OCI-LY7 (cell line): Measurements from ENCODE around the gene POLA2. TPM values are rescaled to one million over a fixed set of nuclear protein-coding genes. Genes with fewer than 3 reads are reported as not detected.

Experiments
- BruUV-seq: library from RNA; stranded (reverse); fragments of 400-500 nt; replicated peaks from 2 replicates; lab custom pipeline; 2021; lab: Mats Ljungman, UMichigan
- CTCF ChIA-PET: fragments of 300-600 bp; sonication (Branson Sonifier 250); formaldehyde crosslinking; loops from one replicate; lab custom pipeline; 2022; ENCODE audit warnings: antibody characterized with exemption; ENCODE audit not compliant: unreplicated experiment; lab: Charles Lee
- POLR2A ChIA-PET: fragments of 300-600 bp; sonication (Branson Sonifier 250); formaldehyde crosslinking; loops from one replicate; lab custom pipeline; 2022; ENCODE audit warnings: antibody characterized with exemption; lab: Charles Lee
- DNase-seq: peaks from one replicate; pipeline ENCODE4 v3.0.0-alpha.2; 2015; ENCODE audit warnings: low spot score
- H2AFZ ChIP-seq: fragments of 200-600 bp; sonication (generic), shearing (Covaris generic); 2 replicates; pipeline ENCODE4 v1.6.1; 2014; ENCODE audit warnings: mild to moderate bottlenecking, antibody characterized with exemption, low read length, moderate library complexity
- H3K27ac ChIP-seq: fragments of 200-600 bp; sonication (generic); 2 replicates; pipeline ENCODE4 v1.5.1; 2014; ENCODE audit warnings: mixed run types, low read depth, mild to moderate bottlenecking, moderate library complexity, low read length, inconsistent platforms; ENCODE audit not compliant: poor library complexity, severe bottlenecking
- H3K36me3 ChIP-seq: fragments of 200-600 bp; sonication (generic); 2 replicates; pipeline ENCODE4 v1.6.1; 2014; ENCODE audit warnings: mild to moderate bottlenecking, antibody characterized with exemption, low read length, moderate library complexity, mixed read lengths; ENCODE audit not compliant: insufficient read depth
- H3K4me1 ChIP-seq: fragments of 200-600 bp; sonication (generic); 2 replicates; pipeline ENCODE4 v1.5.1; 2014; ENCODE audit warnings: mild to moderate bottlenecking, low read length; ENCODE audit not compliant: insufficient read depth, poor library complexity, severe bottlenecking
- H3K4me2 ChIP-seq: fragments of 200-600 bp; sonication (generic); 2 replicates; pipeline ENCODE4 v1.6.1; 2014; ENCODE audit warnings: mild to moderate bottlenecking, low read length
- H3K4me3 ChIP-seq: fragments of 200-600 bp; sonication (generic); 2 replicates; pipeline ENCODE4 v1.5.1; 2014; ENCODE audit warnings: mild to moderate bottlenecking, low read depth, low read length; ENCODE audit not compliant: poor library complexity, severe bottlenecking
- H3K79me2 ChIP-seq: fragments of 200-600 bp; sonication (generic); 2 replicates; pipeline ENCODE4 v1.6.1; 2016; ENCODE audit warnings: low read depth, mild to moderate bottlenecking, low read length, moderate library complexity, mixed read lengths; ENCODE audit not compliant: insufficient read depth
- H3K9me2 ChIP-seq: fragments of 200-600 bp; sonication (generic); 2 replicates; pipeline ENCODE4 v1.6.1; 2016; ENCODE audit warnings: mild to moderate bottlenecking, low read length, mixed read lengths; ENCODE audit not compliant: insufficient read depth
- H3K9me3 ChIP-seq: fragments of 200-600 bp; sonication (generic); 2 replicates; pipeline ENCODE4 v1.6.1; 2014; ENCODE audit warnings: mild to moderate bottlenecking, mixed run types, low read length, mixed read lengths
- H4K20me1 ChIP-seq: fragments of 200-600 bp; sonication (generic); 2 replicates; pipeline ENCODE4 v1.6.1; 2014; ENCODE audit warnings: mild to moderate bottlenecking, antibody characterized with exemption, low read length, moderate library complexity, mixed read lengths; ENCODE audit not compliant: insufficient read depth
- CTCF ChIP-seq: fragments of 200-600 bp; sonication (generic); conservative IDR thresholded peaks from 2 replicates; pipeline ENCODE4 v1.5.1; 2014; ENCODE audit warnings: mild to moderate bottlenecking, antibody characterized with exemption, low read length, moderate library complexity, mixed read lengths
- EZH2phosphoT487 ChIP-seq: fragments of 200-600 bp; sonication (generic); IDR thresholded peaks from 2 replicates; pipeline ENCODE4 v1.6.1; 2018; ENCODE audit warnings: low read depth, borderline replicate concordance, mild to moderate bottlenecking, mixed run types, antibody characterized with exemption, low read length, moderate library complexity, mixed read lengths
- intact Hi-C: fragments of 100-400 bp; cut with micrococcal nuclease; formaldehyde crosslinking; loops from one replicate; pipeline ENCODE4 v1.10.0; 2022; ENCODE audit not compliant: unreplicated experiment
- total RNA-seq, 2 experiments: library from RNA; depleted of rRNA in 1 of 2; stranded (reverse); fragments of >200 nt in 1 of 2; shearing (Covaris generic) in 1 of 2; gene quantifications; 2 replicates each; pipeline ENCODE4 v1.2.3, GENCODE V29; 2014 to 2022

POLA2 gene
- total RNA-seq, 2 experiments from 2014 or later: 47.5 to 89.1 TPM

GRCh38 chr11:65288706-65289536, 27.2 kb downstream of the POLA2 start:
- POLR2A ChIA-PET: interaction anchor here (0.6 to 0.7 kb wide), 2 partner anchors 10 to 432 kb away, joined by 3 read pairs; partner anchors contain the start of gene RNASEH2C
- intact Hi-C loops: no loop called here

GRCh38 chr11:65290448-65291165, 28.8 kb downstream of the POLA2 start:
- no TSS peak for BruUV-seq
- Histone ChIP-seq H3K9me2 (no peaks in the 10 kb centered on the region), H2AFZ (no peak overlapping the region), H3K79me2 (no peaks in the 10 kb centered on the region), H4K20me1 (no peaks in the 10 kb centered on the region), H3K4me2 (no peak overlapping the region), H3K36me3 (peaks cover 100% of the 10 kb centered on the region), H3K4me1 (no peaks in the 10 kb centered on the region), H3K9me3 (no peaks in the 10 kb centered on the region), H3K27ac (no peak overlapping the region), H3K4me3 (no peak overlapping the region)
- DNase-seq: no peak
- ChIA-PET CTCF (interaction anchor here (0.6 kb wide), 1 partner anchor 69 kb away, joined by 3 read pairs; no protein-coding TSS in a partner anchor), POLR2A (interaction anchor here (0.6 to 0.8 kb wide), 3 partner anchors 14 to 38 kb away, joined by 3 to 10 read pairs (median 3); partner anchors contain the start of gene CDC42EP2)
- intact Hi-C loops: no loop called here
- TF ChIP-seq CTCF (no peak), EZH2phosphoT487 (no peak)

More at GRCh38 chr11:65288706-65289536, 27.2 kb downstream of the POLA2 start:
- H4K20me1 ChIP-seq: no peaks in the 10 kb centered on the region
- H3K4me1 ChIP-seq: no peaks in the 10 kb centered on the region
- H2AFZ ChIP-seq: no peak overlapping the region
- H3K36me3 ChIP-seq: peaks cover 100% of the 10 kb centered on the region
- DNase-seq: no peak
- TF ChIP-seq CTCF (no peak), EZH2phosphoT487 (no peak)
- BruUV-seq: no TSS peak
- H3K9me3 ChIP-seq: no peaks in the 10 kb centered on the region
- H3K27ac ChIP-seq: no peak overlapping the region
- H3K79me2 ChIP-seq: no peaks in the 10 kb centered on the region
- CTCF ChIA-PET: no interaction called here
- no peak overlapping the region for H3K4me3 ChIP-seq
- H3K4me2 ChIP-seq: no peak overlapping the region
- H3K9me2 ChIP-seq: no peaks in the 10 kb centered on the region
